A673 (cell line): ENCODE data around the gene RIPK1.

Experiments
- CTCF ChIP-seq: fragments of 300-800, 200-600 bp; sonication (generic); conservative IDR thresholded peaks from 2 replicates; pipeline ENCODE4 v1.5.1; 2017; ENCODE audit warnings: low read depth, mild to moderate bottlenecking, antibody characterized with exemption, low read length, moderate library complexity, mixed read lengths
- EZH2 ChIP-seq: fragments of 200-600 bp; sonication (generic); IDR thresholded peaks from 2 replicates; pipeline ENCODE4 v1.6.1; 2017; ENCODE audit warnings: borderline replicate concordance, low read depth, mild to moderate bottlenecking, mixed read lengths, antibody characterized with exemption, low read length; ENCODE audit not compliant: poor library complexity, severe bottlenecking

DNA sequence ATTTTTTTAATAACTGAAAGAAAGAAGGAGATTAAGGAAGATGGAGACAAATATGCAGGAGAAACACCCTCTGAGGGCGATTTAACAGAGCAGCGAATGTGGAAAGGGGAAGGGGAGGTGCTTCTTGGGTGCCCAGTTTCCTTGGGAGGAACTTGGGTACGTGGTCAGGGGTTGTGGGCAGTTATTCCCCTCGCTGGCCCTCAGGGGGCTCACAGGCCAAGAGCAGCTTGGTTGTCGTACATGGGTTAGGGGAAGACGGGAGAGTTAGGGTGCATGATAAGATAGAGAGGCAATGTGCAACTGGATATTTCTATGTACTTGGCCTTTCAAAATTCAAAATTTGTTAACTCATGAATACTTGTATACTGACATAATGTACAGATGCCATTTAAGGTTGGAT lies 96.1 kb downstream of the RIPK1 start:
- no peak for TF ChIP-seq CTCF
- no peak for TF ChIP-seq EZH2
